ENCODE measurements around the gene RBM33. TPM values are rescaled to one million over a fixed set of nuclear protein-coding genes. Genes with fewer than 3 reads are reported as not detected.

The RBM33 gene
- total RNA-seq, 1 experiment from 2014 or later, result 73.6 TPM

DNA sequence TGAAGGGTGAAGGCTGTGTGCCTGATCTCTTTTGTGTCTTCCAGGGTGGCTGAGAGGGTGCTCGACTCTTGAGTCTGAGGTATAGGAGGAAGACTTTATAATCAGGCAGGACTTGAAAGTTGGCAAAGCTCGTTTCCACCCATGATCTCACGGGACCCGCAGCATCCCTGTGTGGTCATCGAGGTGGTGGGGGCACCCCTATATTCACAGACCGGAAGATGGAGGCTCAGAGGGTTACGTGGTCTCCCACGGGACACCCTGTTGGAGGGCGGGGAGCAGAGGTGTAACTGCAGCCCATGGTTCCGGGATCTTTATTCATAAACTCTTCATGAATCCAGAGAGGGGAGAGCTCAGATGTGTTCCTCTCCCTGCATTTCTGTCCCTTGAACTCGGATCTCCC lies 177.4 kb downstream of the RBM33 start:
- POLR2A ChIA-PET (ENCODE audit: low non-redundant PET), result no interaction called here
- H3K27ac ChIP-seq (ENCODE audit: low read depth, low read length, poor library complexity, severe bottlenecking), result no peak overlapping the region
- TF ChIP-seq, protein P1, sequence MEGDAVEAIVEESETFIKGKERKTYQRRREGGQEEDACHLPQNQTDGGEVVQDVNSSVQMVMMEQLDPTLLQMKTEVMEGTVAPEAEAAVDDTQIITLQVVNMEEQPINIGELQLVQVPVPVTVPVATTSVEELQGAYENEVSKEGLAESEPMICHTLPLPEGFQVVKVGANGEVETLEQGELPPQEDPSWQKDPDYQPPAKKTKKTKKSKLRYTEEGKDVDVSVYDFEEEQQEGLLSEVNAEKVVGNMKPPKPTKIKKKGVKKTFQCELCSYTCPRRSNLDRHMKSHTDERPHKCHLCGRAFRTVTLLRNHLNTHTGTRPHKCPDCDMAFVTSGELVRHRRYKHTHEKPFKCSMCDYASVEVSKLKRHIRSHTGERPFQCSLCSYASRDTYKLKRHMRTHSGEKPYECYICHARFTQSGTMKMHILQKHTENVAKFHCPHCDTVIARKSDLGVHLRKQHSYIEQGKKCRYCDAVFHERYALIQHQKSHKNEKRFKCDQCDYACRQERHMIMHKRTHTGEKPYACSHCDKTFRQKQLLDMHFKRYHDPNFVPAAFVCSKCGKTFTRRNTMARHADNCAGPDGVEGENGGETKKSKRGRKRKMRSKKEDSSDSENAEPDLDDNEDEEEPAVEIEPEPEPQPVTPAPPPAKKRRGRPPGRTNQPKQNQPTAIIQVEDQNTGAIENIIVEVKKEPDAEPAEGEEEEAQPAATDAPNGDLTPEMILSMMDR (conservative IDR thresholded peaks at IDR 0.05; ENCODE audit: low read depth, low read length), result no peak
- TF ChIP-seq EZH2 (IDR thresholded peaks at IDR 0.05; ENCODE audit: borderline replicate concordance, low read depth, low read length, poor library complexity, severe bottlenecking), result no peak

DNA sequence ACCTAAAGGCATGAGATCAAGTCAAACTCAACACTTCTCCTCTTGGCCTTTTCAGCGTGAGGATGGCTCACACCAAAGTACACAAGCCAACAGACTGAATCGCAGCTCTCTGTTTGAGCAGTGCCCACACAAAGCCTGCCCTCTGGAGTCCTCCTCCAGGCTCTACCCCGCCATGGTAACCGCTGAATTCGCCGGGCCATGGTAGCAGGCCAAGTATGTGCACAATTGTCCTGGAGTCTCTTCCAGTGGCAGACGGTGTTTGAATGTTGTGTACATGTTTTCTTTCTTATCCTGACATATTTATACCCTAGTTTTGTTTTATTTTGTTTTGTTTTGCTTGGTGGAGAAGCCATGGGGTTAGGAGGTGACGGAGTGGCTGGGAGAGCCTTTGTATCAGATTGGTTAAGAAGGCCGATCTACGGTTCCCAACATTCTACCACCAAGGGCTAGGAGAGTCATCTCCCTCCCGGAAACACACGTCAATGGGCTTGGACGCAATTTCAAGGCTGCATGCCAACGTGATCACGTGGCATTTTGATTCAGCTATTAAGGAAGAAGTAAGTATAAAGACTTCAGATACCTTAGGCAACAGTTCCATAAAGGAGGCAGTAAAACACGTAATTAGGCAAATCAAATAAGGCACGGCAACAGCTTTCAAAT lies 179.9 kb downstream of the RBM33 start:
- ChIA-PET CTCF (no interaction called here), POLR2A (ENCODE audit: low non-redundant PET) (no interaction called here)
- TF ChIP-seq EZH2 (IDR thresholded peaks at IDR 0.05; ENCODE audit: borderline replicate concordance, low read depth, low read length, poor library complexity, severe bottlenecking), result no peak
- TF ChIP-seq, protein P1 (conservative IDR thresholded peaks at IDR 0.05; ENCODE audit: low read depth, low read length), result no peak
- Histone ChIP-seq H3K27ac (ENCODE audit: low read depth, low read length, poor library complexity, severe bottlenecking) (no peak overlapping the region), H3K9me3 (ENCODE audit: low read depth, low read length, poor library complexity, severe bottlenecking) (no peaks in the 10 kb centered on the region), H3K36me3 (ENCODE audit: insufficient read depth, low read length, poor library complexity, severe bottlenecking) (no peaks in the 10 kb centered on the region), H3K4me3 (ENCODE audit: low read depth, low read length, poor library complexity, severe bottlenecking) (no peak overlapping the region), H3K4me1 (ENCODE audit: insufficient read depth, low read length, poor library complexity, severe bottlenecking) (no peaks in the 10 kb centered on the region), H3K27me3 (replicated peaks; ENCODE audit: insufficient read depth, low read depth, low read length, poor library complexity) (peaks cover 54% of the 10 kb centered on the region)
- intact Hi-C loops (cut with micrococcal nuclease; ENCODE audit: unreplicated experiment), result no loop called here
- BruUV-seq (replicated peaks), result no TSS peak
- DNase-seq (ENCODE audit: low spot score), result peak; percentile 69

More for the DNA sequence above, 177.4 kb downstream of the RBM33 start:
- Histone ChIP-seq H3K36me3 (ENCODE audit: insufficient read depth, low read length, poor library complexity, severe bottlenecking) (no peaks in the 10 kb centered on the region), H3K9me3 (ENCODE audit: low read depth, low read length, poor library complexity, severe bottlenecking) (no peaks in the 10 kb centered on the region), H3K4me3 (ENCODE audit: low read depth, low read length, poor library complexity, severe bottlenecking) (no peak overlapping the region), H3K27me3 (replicated peaks; ENCODE audit: insufficient read depth, low read depth, low read length, poor library complexity) (peaks cover 44% of the 10 kb centered on the region), H3K4me1 (ENCODE audit: insufficient read depth, low read length, poor library complexity, severe bottlenecking) (no peaks in the 10 kb centered on the region)
- DNase-seq (ENCODE audit: low spot score), result no peak
- intact Hi-C loops (cut with micrococcal nuclease; ENCODE audit: unreplicated experiment), result no loop called here
- CTCF ChIA-PET, result no interaction called here
- BruUV-seq (replicated peaks), result no TSS peak

DNA sequence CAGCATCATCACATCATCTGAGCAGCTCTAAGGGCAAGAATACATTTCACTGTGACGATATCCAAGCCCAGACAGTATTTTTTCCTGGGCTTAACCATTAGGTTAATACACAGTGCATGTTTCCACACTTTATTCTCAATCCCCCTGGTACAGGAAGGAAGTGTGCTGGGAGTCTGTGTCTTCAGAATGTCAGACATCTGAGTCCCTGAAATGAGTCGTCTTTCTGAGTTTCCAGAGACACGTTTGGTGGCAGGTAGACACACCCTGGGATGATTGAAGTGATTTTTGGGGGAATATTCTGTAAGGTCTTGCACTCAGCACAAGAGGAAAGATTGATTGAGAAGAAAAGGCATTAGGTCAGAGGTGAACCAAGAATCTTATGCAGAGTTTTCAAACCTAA lies 180.9 kb downstream of the RBM33 start:
- no TSS peak for BruUV-seq (replicated peaks)
- H3K27me3 ChIP-seq (replicated peaks; ENCODE audit: insufficient read depth, low read depth, low read length, poor library complexity), result peaks cover 46% of the 10 kb centered on the region
- no peak for TF ChIP-seq EZH2 (IDR thresholded peaks at IDR 0.05; ENCODE audit: borderline replicate concordance, low read depth, low read length, poor library complexity, severe bottlenecking)
- TF ChIP-seq, protein P1 (conservative IDR thresholded peaks at IDR 0.05; ENCODE audit: low read depth, low read length), result no peak
- POLR2A ChIA-PET (ENCODE audit: low non-redundant PET), result no interaction called here
- no peak overlapping the region for H3K4me3 ChIP-seq (ENCODE audit: low read depth, low read length, poor library complexity, severe bottlenecking)
- H3K27ac ChIP-seq (ENCODE audit: low read depth, low read length, poor library complexity, severe bottlenecking), result no peak overlapping the region
- no peak for DNase-seq (ENCODE audit: low spot score)
- H3K9me3 ChIP-seq (ENCODE audit: low read depth, low read length, poor library complexity, severe bottlenecking), result no peaks in the 10 kb centered on the region
- CTCF ChIA-PET, result no interaction called here
- intact Hi-C loops (cut with micrococcal nuclease; ENCODE audit: unreplicated experiment), result no loop called here
- no peaks in the 10 kb centered on the region for H3K4me1 ChIP-seq (ENCODE audit: insufficient read depth, low read length, poor library complexity, severe bottlenecking)
- no peaks in the 10 kb centered on the region for H3K36me3 ChIP-seq (ENCODE audit: insufficient read depth, low read length, poor library complexity, severe bottlenecking)
